Stimulated activated CD8-positive, alpha-beta memory T cell treated with anti-CD3 and anti-CD28 coated beads, Interleukin-12 subunit alpha, Interleukin-12 subunit beta, amount 100 ng/mL, for 4 hours (primary cell): ENCODE data around the gene PPP1R37.
"Not testable (repeated sequence)": the region's sequence is repeated elsewhere in the genome, so short reads cannot be mapped to it uniquely, and the experiment has no call there.

ENCODE experiments used
- DNase-seq: peaks from one replicate; pipeline ENCODE4 v3.0.0-alpha.2; 2020; ENCODE audit warnings: low read depth

PPP1R37 gene

GRCh38 chr19:45095496-45096413, 2.8 kb downstream of the PPP1R37 start:
- no peak for DNase-seq

GRCh38 chr19:45096700-45097099, 3.7 kb downstream of the PPP1R37 start:
- DNase-seq: no peak

GRCh38 chr19:45097450-45097775, 4.4 kb downstream of the PPP1R37 start:
- DNase-seq: no peak

DNA sequence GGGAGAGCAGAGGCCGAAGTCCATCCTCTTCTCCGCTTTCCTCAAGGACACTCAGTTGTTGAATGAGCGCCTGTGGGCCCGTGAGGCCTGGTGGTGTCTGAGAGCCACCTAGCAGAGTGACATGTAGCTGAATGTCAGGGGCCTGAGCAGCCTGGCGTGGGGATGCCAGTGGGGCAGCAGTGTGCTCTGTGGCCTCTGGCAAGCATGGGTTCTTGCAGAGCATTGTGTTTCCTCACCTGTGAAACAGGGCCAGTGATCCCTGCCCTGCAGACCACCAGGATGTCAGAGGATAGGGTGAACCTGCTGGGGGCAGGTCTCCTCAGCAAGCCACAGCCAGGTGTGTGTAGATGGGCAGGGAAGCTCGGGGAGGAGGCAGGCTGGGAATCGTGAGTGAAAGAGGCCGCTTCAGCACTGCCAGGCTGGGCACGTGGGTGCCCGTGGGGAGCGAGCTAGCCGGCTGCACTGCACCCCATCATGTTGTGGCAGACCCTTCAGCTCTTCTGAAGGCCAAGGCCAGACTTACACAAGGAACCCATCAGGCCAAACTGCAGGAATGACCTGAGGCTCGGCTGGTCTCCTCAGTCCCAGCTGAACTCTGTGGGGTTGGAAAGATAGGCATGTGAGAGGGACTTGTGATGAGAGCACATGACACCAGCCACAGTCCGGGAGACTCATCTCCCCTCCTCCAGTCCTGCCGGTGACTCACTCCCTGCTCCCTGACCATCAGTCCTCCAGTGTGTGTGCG, 5.0 kb downstream of the PPP1R37 start:
- no peak for DNase-seq

DNA sequence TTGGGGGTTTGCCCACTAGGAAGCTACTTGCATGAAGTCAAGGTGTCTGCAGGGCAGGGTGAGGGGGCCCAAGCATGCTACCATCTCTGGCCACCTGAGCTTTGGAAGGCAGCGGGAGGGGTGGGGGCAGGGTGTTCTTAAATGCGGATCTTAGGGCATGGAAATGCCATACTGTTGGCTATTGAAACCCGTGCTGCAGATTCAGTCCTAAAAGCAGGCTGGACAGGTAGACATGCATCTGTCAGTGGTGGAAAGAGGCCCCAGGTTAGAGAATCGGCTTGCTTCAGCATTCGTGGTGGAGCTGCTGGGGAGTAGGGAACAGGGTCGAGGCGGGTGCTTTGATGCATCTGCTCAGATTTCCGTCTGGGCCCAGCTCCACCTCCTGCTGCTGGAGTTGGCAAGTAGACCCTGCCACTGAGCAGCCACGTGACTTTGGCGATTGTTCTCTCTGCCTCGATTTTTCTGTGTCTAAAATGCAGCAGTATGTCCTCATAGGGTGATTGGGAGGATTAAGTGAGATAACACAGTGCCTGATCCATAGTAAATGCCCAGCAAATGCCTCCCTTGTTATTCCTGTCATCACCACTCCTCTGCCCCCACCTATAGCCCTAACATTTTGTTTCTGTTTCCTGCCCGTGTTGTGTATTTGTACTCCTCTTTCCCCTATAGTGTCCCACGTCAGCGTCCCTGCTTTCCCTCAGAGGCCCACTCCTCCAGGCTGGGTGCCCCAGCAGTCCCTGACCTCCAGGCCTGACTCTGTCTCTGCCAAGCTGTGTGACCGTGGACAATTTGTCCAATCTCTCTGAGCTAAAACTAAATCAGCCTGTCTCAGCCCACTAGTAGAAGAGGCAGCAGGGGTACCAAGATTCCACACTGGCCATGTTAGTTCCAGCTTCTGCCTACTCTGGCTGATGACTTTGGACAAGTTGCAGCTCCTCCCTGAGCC, 5.8 kb downstream of the PPP1R37 start:
- DNase-seq: no peak

- no peak for DNase-seq
Observed at GRCh38 chr19:45099467-45100191, 6.7 kb downstream of the PPP1R37 start.

DNA sequence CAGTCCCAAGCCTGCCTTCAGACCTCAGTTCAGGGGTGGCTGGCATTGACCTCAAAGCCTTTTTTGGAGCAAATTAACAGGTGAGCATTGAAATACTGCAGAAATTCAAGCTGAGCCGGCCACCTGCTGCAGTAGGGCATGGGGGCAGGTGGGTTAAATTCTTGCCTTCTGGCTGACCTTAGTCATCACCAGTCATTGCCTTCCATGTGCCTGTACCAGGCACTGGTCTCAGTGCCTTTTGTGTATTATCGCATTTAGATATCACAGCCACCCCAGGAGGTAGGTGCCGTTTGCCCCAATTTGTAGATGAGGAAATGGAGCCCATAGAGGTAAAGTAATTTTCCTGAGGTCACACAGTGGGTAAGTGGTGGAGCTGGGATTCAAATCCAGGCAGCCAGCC, 7.2 kb downstream of the PPP1R37 start:
- no peak for DNase-seq

GRCh38 chr19:45100846-45101252, 7.9 kb downstream of the PPP1R37 start:
- DNase-seq: no peak

- DNase-seq: no peak
Observed at GRCh38 chr19:45101806-45102205, 8.8 kb downstream of the PPP1R37 start.

DNA sequence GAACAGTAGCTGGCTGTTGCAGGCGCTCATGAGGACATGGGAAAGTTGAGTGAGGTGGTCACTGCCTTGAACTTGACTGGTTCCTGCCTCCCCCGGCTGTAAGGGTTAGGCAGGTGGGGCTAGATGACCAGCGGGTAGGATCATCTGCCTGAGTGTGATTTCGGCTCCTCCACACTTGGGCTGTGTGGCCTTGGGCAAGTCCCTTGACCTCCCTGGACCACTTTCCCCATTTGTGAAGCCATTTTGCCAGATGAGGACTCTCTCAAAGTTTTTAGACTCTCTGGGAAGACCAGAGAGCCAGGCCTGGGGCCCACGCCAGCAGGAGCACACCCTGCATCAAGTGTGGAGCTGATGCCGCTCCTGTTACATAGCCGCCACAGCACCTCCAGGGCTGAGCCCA, 9.5 kb downstream of the PPP1R37 start:
- DNase-seq: no peak

GRCh38 chr19:45103156-45103507, 10.2 kb downstream of the PPP1R37 start:
- DNase-seq: peak; percentile 24

DNA sequence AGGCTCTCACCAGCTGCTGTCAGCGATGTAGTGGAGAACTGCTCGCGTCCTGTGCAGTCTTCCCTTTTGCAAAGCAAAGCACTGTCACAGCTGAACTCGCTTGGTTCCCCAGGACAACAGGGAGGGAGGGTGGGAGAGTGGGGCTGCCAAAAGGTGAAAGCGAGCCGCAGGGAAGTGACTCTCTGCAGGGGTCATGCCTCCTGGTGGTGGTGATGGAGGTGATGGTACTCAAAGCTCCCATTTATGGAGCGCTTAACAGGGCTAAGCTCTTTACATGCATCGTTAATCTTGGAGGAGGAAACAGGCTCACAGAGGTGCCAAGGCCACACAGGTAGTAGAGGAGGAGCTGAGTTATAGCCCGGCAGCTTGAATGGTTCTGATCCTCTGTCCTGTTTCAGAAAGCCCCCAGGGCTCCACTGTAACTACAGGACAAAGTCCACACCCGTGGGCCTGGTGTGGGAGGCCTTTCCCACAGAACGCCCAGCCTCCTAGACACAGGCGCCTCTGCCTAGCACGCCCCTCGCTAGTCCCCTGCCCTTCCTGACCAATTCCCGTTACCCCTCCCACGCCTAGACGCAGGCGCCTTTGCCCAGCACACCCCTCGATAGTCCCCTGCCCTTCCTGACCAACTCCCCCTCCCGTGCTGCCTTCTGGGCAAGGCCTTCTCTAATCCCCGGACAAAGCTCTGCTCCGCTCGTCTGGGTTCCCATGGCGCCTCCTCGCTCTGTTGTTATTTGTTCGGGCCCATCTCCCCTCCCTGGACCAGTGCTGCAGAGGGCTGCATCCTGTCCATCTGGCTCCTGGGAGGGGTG, 10.7 kb downstream of the PPP1R37 start:
- no peak for DNase-seq

GRCh38 chr19:45104658-45105349, 11.8 kb downstream of the PPP1R37 start:
- no peak for DNase-seq

DNA sequence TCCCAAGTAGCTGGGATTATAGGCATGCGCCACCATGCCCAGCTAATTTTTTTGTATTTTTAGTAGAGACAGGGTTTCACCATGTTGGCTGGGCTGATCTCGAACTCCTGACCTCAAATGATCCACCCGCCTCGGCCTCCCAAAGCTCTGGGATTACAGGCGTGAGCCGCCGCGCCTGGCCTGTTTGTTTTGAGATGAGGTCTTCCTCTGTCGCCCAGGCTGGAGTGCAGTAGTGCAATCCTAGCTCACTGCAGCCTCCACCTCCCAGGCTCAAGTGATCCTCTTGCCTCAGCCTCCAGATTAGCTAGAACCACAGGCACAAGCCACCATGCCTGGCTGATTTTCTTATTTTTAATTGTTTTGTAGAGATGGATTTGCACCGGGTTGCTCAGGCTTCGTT, 13.4 kb downstream of the PPP1R37 start:
- not testable (repeated sequence) for DNase-seq

DNA sequence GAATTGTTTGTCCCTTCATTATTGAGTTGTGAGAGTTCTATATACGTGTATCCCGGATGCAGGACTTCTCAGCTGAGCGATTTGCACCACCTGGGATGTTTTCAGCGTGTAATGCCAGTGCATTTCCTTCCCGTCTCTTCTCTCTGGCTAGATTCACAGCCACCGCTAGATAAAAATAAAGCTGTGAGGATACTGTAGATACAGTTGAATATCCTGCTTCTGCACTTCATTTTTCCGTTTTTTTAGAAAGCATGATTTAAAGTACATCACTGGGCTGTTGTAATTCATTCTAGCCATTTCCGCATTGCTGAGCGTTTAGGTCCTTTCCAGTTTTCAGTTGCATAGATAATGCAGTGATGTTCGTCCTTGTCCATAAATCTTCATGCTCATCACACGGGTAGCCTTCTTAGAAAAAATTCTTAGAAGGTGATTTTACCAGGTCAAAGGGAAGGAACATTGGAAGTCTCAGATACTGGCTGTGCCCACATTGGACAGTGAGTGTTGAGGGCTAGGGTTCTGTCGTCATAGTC, 14.7 kb downstream of the PPP1R37 start:
- no peak for DNase-seq

- no peak for DNase-seq
Observed at GRCh38 chr19:45110851-45111266, 17.9 kb downstream of the PPP1R37 start.

DNA sequence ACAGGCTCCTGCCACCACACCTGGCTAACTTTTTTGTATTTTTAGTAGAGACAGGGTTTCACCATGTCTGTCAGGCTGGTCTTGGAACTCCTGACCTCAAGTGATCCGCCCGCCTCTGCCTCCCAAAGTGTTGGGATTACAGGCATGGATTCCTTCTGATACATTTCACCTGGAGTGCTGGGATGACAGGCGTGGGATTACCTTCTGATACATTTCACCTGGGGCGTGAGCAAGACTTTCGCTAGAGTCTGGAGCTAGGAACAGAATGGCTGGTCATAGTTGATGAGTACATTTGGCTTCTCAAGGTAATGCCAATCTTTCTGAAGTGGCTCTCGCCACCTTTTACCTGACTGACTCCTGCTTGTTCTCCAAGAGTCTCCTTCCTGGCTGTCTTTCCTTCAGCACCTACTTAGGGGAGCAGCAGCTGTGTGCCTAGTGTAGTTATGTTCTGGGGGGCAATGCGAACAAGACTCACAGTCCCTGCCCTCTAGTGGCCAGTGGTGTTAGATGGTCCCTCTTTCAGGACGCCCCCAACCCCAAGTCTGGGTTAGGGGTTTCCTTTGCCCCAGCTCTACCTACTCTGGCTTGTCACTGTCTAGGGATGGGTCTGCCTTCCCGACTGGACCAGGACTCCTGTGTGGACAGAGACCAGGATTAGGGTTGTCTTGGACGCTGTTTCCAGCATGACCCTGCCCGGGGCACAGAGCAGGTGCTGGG, 19.3 kb downstream of the PPP1R37 start:
- DNase-seq: no peak

GRCh38 chr19:45113628-45114027, 20.6 kb downstream of the PPP1R37 start:
- no peak for DNase-seq

DNA sequence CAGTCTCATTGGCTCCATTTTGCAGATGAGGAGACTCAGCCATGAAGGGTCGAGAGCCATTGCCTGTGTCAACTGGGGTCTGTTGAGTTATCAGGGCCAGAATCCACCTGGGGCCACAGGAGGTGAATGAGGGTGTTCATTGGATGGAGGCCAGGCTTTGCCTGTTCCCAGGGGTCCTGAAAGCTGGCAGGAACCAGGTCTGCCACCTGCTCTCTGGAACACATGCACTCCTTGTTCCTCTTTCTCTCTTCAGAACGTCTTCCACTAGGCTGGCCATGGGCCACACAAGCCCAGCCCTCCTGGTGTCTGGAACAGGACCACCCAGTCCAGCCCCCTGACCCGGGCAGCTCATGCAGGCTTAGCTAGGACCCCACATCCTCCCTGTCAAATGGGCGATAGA, 21.1 kb downstream of the PPP1R37 start:
- no peak for DNase-seq
